OCI-LY7 (cell line): ENCODE measurements around the gene ST6GAL1. TPM values are rescaled to one million over a fixed set of nuclear protein-coding genes. Genes with fewer than 3 reads are reported as not detected.

Experiments used
- BruUV-seq: library from RNA; stranded (reverse); fragments of 400-500 nt; replicated peaks from 2 replicates; lab custom pipeline; 2021; lab: Mats Ljungman, UMichigan
- CTCF ChIA-PET: fragments of 300-600 bp; sonication (Branson Sonifier 250); formaldehyde crosslinking; loops from one replicate; lab custom pipeline; 2022; ENCODE audit warnings: antibody characterized with exemption; ENCODE audit not compliant: unreplicated experiment; lab: Charles Lee
- POLR2A ChIA-PET: fragments of 300-600 bp; sonication (Branson Sonifier 250); formaldehyde crosslinking; loops from one replicate; lab custom pipeline; 2022; ENCODE audit warnings: antibody characterized with exemption; lab: Charles Lee
- DNase-seq: peaks from one replicate; pipeline ENCODE4 v3.0.0-alpha.2; 2015; ENCODE audit warnings: low spot score
- H2AFZ ChIP-seq: fragments of 200-600 bp; sonication (generic), shearing (Covaris generic); 2 replicates; pipeline ENCODE4 v1.6.1; 2014; ENCODE audit warnings: mild to moderate bottlenecking, antibody characterized with exemption, low read length, moderate library complexity
- H3K27ac ChIP-seq: fragments of 200-600 bp; sonication (generic); 2 replicates; pipeline ENCODE4 v1.5.1; 2014; ENCODE audit warnings: mixed run types, low read depth, mild to moderate bottlenecking, moderate library complexity, low read length, inconsistent platforms; ENCODE audit not compliant: poor library complexity, severe bottlenecking
- H3K36me3 ChIP-seq: fragments of 200-600 bp; sonication (generic); 2 replicates; pipeline ENCODE4 v1.6.1; 2014; ENCODE audit warnings: mild to moderate bottlenecking, antibody characterized with exemption, low read length, moderate library complexity, mixed read lengths; ENCODE audit not compliant: insufficient read depth
- H3K4me1 ChIP-seq: fragments of 200-600 bp; sonication (generic); 2 replicates; pipeline ENCODE4 v1.5.1; 2014; ENCODE audit warnings: mild to moderate bottlenecking, low read length; ENCODE audit not compliant: insufficient read depth, poor library complexity, severe bottlenecking
- H3K4me2 ChIP-seq: fragments of 200-600 bp; sonication (generic); 2 replicates; pipeline ENCODE4 v1.6.1; 2014; ENCODE audit warnings: mild to moderate bottlenecking, low read length
- H3K4me3 ChIP-seq: fragments of 200-600 bp; sonication (generic); 2 replicates; pipeline ENCODE4 v1.5.1; 2014; ENCODE audit warnings: mild to moderate bottlenecking, low read depth, low read length; ENCODE audit not compliant: poor library complexity, severe bottlenecking
- H3K79me2 ChIP-seq: fragments of 200-600 bp; sonication (generic); 2 replicates; pipeline ENCODE4 v1.6.1; 2016; ENCODE audit warnings: low read depth, mild to moderate bottlenecking, low read length, moderate library complexity, mixed read lengths; ENCODE audit not compliant: insufficient read depth
- H3K9me2 ChIP-seq: fragments of 200-600 bp; sonication (generic); 2 replicates; pipeline ENCODE4 v1.6.1; 2016; ENCODE audit warnings: mild to moderate bottlenecking, low read length, mixed read lengths; ENCODE audit not compliant: insufficient read depth
- H3K9me3 ChIP-seq: fragments of 200-600 bp; sonication (generic); 2 replicates; pipeline ENCODE4 v1.6.1; 2014; ENCODE audit warnings: mild to moderate bottlenecking, mixed run types, low read length, mixed read lengths
- H4K20me1 ChIP-seq: fragments of 200-600 bp; sonication (generic); 2 replicates; pipeline ENCODE4 v1.6.1; 2014; ENCODE audit warnings: mild to moderate bottlenecking, antibody characterized with exemption, low read length, moderate library complexity, mixed read lengths; ENCODE audit not compliant: insufficient read depth
- EZH2phosphoT487 ChIP-seq: fragments of 200-600 bp; sonication (generic); IDR thresholded peaks from 2 replicates; pipeline ENCODE4 v1.6.1; 2018; ENCODE audit warnings: low read depth, borderline replicate concordance, mild to moderate bottlenecking, mixed run types, antibody characterized with exemption, low read length, moderate library complexity, mixed read lengths
- intact Hi-C: fragments of 100-400 bp; cut with micrococcal nuclease; formaldehyde crosslinking; loops from one replicate; pipeline ENCODE4 v1.10.0; 2022; ENCODE audit not compliant: unreplicated experiment
- total RNA-seq, 2 experiments: library from RNA; depleted of rRNA in 1 of 2; stranded (reverse); fragments of >200 nt in 1 of 2; shearing (Covaris generic) in 1 of 2; gene quantifications; 2 replicates each; pipeline ENCODE4 v1.2.3, GENCODE V29; 2014 to 2022
- TF ChIP-seq, protein P1 (sequence below): fragments of 200-600 bp; sonication (generic); conservative IDR thresholded peaks from 2 replicates; pipeline ENCODE4 v1.5.1; 2014; ENCODE audit warnings: mild to moderate bottlenecking, antibody characterized with exemption, low read length, moderate library complexity, mixed read lengths

Gene ST6GAL1
- total RNA-seq, 2 experiments from 2014 or later: 192 to 375 TPM

DNA sequence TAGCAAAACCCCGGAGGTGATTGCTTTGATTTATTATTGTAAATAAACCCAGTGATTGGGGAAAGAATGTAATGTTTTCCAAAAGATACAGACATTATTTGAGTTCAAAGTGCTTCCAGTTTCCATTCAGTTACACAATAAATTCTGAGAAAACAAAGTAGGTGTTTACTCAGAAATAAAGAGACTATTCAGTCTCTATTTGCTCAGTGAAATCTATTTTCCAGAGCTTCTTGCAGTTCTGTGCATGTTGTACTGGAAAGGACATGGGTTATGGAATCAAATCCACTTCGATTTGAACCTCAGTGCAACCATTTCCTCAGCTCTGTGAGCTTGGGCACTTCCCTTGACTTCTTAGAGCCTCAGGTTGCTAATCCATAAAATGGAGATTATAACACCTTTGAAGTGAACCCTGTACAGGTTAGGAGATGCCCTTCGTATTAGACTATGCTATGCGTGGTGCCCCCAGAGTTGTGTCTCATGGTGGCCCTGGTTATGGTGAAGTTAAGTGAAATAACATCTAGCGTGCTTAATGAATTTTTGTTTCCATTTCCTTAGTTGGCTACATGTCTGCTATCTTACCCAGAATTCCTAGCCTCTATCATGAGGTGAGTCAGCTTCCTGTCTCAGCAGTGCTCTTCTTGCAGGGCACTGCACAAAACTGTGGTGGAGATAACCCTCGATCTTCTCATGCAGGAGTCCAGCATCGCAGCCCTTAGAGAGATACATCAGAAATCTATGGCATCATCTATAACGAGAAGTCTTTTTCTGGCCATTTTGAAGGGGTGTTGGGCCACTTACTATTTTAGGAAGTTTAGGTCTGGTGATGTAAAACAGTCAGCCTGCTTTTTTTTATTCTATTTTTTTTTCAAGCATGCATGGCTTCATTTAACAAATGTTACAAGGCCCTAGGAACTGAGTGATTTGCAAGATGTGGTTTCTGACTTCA is 111.3 kb downstream of the ST6GAL1 start:
- TF ChIP-seq, protein P1, sequence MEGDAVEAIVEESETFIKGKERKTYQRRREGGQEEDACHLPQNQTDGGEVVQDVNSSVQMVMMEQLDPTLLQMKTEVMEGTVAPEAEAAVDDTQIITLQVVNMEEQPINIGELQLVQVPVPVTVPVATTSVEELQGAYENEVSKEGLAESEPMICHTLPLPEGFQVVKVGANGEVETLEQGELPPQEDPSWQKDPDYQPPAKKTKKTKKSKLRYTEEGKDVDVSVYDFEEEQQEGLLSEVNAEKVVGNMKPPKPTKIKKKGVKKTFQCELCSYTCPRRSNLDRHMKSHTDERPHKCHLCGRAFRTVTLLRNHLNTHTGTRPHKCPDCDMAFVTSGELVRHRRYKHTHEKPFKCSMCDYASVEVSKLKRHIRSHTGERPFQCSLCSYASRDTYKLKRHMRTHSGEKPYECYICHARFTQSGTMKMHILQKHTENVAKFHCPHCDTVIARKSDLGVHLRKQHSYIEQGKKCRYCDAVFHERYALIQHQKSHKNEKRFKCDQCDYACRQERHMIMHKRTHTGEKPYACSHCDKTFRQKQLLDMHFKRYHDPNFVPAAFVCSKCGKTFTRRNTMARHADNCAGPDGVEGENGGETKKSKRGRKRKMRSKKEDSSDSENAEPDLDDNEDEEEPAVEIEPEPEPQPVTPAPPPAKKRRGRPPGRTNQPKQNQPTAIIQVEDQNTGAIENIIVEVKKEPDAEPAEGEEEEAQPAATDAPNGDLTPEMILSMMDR: no peak
- no peak for TF ChIP-seq EZH2phosphoT487
- peak overlapping the region; percentile 3 for H3K4me3 ChIP-seq
- H3K9me2 ChIP-seq: no peaks in the 10 kb centered on the region
- H3K4me2 ChIP-seq: peak overlapping the region; percentile 85
- H3K79me2 ChIP-seq: peaks cover 100% of the 10 kb centered on the region
- peak; percentile 49 for DNase-seq
- no peak overlapping the region for H2AFZ ChIP-seq
- ChIA-PET POLR2A (interaction anchor here (0.8 to 1.4 kb wide), 4 partner anchors 10 to 104 kb away, joined by 3 to 4 read pairs (median 3); no protein-coding TSS in a partner anchor), CTCF (no interaction called here)
- BruUV-seq: no TSS peak
- H4K20me1 ChIP-seq: peaks cover 48% of the 10 kb centered on the region
- H3K4me1 ChIP-seq: peaks cover 88% of the 10 kb centered on the region
- peaks cover 100% of the 10 kb centered on the region for H3K36me3 ChIP-seq
- H3K27ac ChIP-seq: peak overlapping the region; percentile 90
- no peaks in the 10 kb centered on the region for H3K9me3 ChIP-seq
- intact Hi-C loops: no loop called here

GRCh38 chr3:187042346-187042745 is 112.0 kb downstream of the ST6GAL1 start:
- peak overlapping the region; percentile 85 for H3K4me2 ChIP-seq
- no peaks in the 10 kb centered on the region for H3K9me3 ChIP-seq
- peaks cover 48% of the 10 kb centered on the region for H4K20me1 ChIP-seq
- intact Hi-C loops: no loop called here
- ChIA-PET POLR2A (interaction anchor here (0.5 to 2.6 kb wide), 3 partner anchors 11 to 68 kb away, joined by 3 to 13 read pairs (median 3); no protein-coding TSS in a partner anchor), CTCF (no interaction called here)
- peak overlapping the region; percentile 31 for H3K4me3 ChIP-seq
- no TSS peak for BruUV-seq
- H3K79me2 ChIP-seq: peaks cover 100% of the 10 kb centered on the region
- DNase-seq: no peak
- H3K4me1 ChIP-seq: peaks cover 84% of the 10 kb centered on the region
- H2AFZ ChIP-seq: no peak overlapping the region
- peaks cover 100% of the 10 kb centered on the region for H3K36me3 ChIP-seq
- TF ChIP-seq, protein P1: no peak
- H3K9me2 ChIP-seq: no peaks in the 10 kb centered on the region
- H3K27ac ChIP-seq: peak overlapping the region; percentile 90
